ENCODE data around the gene NPEPPS.
"Not testable (repeated sequence)": the region's sequence is repeated elsewhere in the genome, so short reads cannot be mapped to it uniquely, and the experiment has no call there.

NPEPPS gene

DNA sequence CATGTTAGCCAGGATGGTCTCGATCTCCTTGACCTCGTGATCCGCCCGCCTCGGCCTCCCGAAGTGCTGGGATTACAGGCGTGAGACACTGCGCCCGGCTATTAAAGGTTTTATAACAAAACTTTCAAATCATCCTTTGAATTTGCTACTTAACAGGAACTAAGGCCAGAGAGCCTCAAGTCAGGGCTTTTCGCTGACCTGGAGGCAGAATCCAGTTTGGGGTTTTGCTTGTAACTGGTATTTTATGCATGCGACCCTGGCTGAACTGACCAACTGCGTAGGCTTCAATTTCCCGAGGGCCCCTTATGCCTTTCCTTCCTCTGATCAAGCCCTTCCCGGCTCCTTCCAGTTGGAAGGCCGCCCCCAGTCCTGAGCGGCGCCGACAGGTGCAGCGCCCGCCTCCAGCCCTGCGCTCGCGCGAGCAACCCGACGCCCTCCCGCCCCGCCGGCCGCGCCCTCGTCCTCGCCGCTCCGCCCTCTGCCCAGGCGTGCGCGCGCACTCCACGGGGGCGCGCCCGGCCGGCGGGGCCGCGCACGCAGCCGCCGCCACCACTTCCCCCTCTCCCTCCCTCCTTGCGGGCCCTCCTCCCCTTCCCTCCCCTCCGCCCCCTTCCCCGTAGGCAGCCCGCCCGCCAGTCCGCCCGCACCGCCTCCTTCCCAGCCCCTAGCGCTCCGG is at the start of gene NPEPPS:
Gene NPEPPS (plus strand): TSS at position 552 of the 676 bp plus-strand sequence. CDS start 193 bp downstream, outside the sequence.
- peak; percentile 74 to 81 for DNase-seq (ENCODE audit: low read depth in 2 of 2)

- DNase-seq (ENCODE audit: low read depth in 2 of 2): not testable (repeated sequence)
Observed at GRCh38 chr17:47491841-47492212, 39.1 kb upstream of the NPEPPS start.

- DNase-seq (ENCODE audit: low read depth in 2 of 2): not testable (repeated sequence)
Observed at GRCh38 chr17:47499074-47499473, 31.8 kb upstream of the NPEPPS start.

DNA sequence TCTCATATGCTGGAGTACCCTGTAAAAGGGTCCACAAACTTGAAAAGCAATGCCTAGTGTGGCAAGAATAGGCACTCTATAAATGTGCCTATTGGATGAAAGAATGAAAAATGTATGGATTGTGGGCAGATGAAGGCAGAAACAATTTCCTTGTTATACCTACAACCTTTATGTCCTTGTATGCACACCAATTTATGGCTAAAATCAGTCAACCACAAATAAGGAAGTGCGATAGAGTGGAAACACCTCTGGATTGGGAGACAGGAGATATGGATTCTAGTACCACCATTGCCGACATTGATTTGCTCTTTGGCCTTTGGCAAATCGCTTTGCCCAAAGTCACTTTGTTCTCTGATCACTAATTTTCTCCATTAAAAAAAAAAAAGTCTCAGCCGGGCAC is 31.4 kb upstream of the NPEPPS start:
- DNase-seq (ENCODE audit: low read depth in 2 of 2): not testable (repeated sequence)

GRCh38 chr17:47500620-47501019 is 30.3 kb upstream of the NPEPPS start:
- not testable (repeated sequence) for DNase-seq (ENCODE audit: low read depth in 2 of 2)

- not testable (repeated sequence) for DNase-seq (ENCODE audit: low read depth in 2 of 2)
Observed at GRCh38 chr17:47502122-47502731, 28.7 kb upstream of the NPEPPS start.

GRCh38 chr17:47502776-47503455 is 28.0 kb upstream of the NPEPPS start:
- not testable (repeated sequence) for DNase-seq (ENCODE audit: low read depth in 2 of 2)

DNA sequence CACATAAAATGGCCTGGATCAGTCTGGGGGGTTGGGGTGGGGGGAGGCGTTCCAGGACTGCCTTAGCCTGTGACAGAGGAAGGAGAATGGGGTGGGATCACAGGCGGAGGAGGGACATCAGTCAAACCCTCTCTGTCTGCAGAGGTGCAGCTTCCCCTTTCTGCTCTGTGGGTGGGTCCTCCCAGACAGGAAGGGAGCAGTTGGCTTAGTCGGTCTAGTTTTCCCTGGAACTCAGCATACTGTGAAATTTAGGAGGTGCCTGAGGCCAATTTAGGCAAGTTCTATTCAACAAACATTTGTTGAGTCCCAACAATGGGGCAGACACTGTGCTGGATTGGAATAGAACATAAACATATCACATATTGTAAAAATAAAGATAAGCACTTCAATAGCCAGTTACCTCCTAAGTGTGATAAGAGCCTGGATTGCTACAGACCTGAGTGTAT is 19.2 kb upstream of the NPEPPS start:
- DNase-seq (ENCODE audit: low read depth in 2 of 2): not testable (repeated sequence)

GRCh38 chr17:47513301-47513700 is 17.6 kb upstream of the NPEPPS start:
- not testable (repeated sequence) for DNase-seq (ENCODE audit: low read depth in 2 of 2)

GRCh38 chr17:47518880-47519279 is 12.0 kb upstream of the NPEPPS start:
- not testable (repeated sequence) for DNase-seq (ENCODE audit: low read depth in 2 of 2)

DNA sequence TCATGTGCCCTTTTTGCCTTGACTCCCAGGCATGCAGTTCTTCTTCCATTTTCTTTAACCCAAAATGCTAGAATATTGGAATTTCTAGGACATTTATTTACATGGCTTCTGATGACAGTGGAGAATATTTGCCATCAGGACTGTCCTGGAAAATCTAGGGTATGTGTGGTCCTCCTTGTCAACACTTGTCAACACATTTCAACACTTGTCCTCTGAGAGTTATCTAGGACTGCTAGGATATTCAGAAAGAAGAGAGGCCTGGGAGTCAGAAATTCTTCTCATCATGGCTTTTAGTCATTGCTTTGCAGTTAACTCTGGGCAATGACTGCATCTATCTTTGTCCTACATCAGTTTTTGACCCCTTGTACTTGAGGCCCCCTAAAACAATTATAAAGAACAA is 11.5 kb upstream of the NPEPPS start:
- DNase-seq (ENCODE audit: low read depth in 2 of 2): not testable (repeated sequence)

GRCh38 chr17:47520279-47520678 is 10.6 kb upstream of the NPEPPS start:
- not testable (repeated sequence) for DNase-seq (ENCODE audit: low read depth in 2 of 2)

DNA sequence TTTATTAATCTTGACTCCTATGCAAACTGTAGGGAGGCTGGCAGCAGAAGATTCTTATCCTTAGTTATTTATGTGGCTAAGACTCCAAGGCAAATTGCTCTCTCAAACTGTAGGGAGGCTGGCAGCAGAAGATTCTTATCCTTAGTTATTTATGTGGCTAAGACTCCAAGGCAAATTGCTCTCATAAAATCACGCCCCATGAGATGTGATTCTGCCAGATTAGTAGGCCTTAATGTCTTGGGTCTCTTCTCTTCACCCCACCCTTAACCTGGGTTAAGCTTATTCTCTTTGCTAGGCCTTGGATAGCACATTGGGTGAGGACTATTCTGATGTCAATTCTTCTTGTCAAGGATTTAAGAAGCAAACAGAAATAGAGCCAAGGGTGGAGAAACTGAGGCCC is 9.5 kb upstream of the NPEPPS start:
- not testable (repeated sequence) for DNase-seq (ENCODE audit: low read depth in 2 of 2)

- not testable (repeated sequence) for DNase-seq (ENCODE audit: low read depth in 2 of 2)
Observed at GRCh38 chr17:47522341-47522740, 8.6 kb upstream of the NPEPPS start.

DNA sequence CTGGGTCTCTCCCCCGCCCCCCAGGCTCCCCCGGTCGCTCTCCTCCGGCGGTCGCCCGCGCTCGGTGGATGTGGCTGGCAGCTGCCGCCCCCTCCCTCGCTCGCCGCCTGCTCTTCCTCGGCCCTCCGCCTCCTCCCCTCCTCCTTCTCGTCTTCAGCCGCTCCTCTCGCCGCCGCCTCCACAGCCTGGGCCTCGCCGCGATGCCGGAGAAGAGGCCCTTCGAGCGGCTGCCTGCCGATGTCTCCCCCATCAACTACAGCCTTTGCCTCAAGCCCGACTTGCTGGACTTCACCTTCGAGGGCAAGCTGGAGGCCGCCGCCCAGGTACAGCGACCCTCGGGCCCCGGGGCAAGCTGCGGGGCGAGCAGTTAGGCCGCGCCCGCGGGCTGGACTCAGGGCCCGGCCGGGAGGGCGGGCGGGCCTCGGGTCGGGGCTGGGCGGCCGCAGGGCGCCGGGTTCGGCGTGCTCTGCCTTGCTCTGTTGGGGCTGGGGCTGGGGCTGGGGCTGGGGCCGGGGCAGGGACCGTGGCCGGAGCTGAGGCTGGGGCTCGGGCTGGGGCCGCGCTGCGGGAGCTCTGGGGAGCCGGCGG is 419 bp downstream of the NPEPPS start:
- peak in 1 of 2 donors; percentile 5 for DNase-seq (ENCODE audit: low read depth in 2 of 2)

DNA sequence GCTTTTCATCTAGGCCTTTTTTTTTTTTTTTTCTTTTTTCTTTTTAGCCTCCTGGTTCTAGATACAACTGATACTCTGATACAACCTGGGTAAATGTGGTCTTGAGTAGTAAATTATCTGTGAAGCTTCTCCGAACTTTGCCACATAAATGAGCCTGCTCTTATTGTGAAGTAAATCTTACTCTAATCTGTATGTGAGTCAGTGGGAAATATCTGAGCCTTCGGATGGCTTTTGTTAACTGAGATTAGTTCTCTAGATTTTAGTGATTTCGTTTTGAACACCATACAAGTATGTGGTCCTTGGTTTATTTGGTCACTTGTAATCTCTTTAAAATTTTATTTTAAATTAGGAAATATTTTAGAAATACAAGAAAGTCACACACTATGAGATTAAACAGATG is 8.2 kb downstream of the NPEPPS start:
- not testable (repeated sequence) for DNase-seq (ENCODE audit: low read depth in 2 of 2)

DNA sequence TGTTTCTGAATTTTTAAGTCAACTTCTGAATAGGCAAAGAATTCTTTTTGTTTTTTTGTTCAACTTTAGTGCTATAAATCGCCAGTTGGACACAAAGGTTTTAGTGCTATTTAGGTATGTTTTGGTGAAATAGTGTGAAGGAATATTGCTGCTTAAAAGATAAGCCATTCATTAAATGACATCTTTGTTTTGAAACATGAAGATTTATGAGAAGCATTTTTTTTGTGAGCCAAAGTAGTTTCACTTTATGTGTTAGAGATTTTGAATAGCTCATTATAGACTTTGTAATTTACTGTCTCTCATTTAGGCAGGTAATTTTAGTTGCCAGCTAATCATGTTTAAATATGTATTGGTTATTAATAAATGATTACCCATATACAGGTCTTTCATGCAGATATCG is 10.8 kb downstream of the NPEPPS start:
- DNase-seq (ENCODE audit: low read depth in 2 of 2): not testable (repeated sequence)

- not testable (repeated sequence) for DNase-seq (ENCODE audit: low read depth in 2 of 2)
Observed at GRCh38 chr17:47544327-47544726, 13.4 kb downstream of the NPEPPS start.

- DNase-seq (ENCODE audit: low read depth in 2 of 2): not testable (repeated sequence)
Observed at GRCh38 chr17:47554733-47555132, 23.8 kb downstream of the NPEPPS start.

DNA sequence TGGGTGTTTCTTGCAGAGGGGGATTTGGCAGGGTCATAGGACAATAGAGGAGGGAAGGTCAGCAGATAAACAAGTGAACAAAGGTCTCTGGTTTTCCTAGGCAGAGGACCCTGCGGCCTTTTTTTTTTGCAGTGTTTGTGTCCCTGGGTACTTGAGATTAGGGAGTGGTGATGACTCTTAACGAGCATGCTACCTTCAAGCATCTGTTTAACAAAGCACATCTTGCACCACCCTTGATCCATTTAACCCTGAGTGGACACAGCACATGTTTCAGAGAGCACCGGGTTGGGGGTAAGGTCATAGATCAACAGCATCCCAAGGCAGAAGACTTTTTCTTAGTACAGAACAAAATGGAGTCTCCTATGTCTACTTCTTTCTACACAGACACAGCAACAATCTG is 25.2 kb downstream of the NPEPPS start:
- not testable (repeated sequence) for DNase-seq (ENCODE audit: low read depth in 2 of 2)

DNA sequence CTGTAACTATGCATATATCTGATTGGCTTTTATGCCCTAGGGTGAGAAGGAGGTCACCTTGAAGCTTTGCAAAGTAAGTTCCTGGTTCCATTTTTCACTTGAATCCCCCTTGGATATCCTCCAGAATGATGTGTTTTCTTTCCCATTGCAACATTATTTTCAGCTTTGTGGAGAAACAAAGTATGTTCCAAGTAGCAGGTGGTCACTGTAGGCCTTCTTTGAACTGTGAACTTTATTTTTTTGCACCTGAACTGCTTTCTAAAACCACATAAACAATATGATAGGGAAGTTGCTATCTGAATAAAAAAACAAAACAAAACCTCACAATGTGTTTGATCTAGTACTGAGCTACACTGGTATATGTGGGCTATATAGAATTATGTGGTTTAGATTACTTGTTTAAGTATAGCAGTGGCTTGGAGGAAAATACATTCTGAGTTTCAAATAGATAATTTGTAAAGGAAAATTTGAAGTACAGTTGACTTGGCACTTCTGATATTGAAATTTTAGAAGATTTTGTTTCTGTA is 29.7 kb downstream of the NPEPPS start:
- DNase-seq (ENCODE audit: low read depth in 2 of 2): not testable (repeated sequence)
